GM12801 (cell line): Measurements from ENCODE around the gene SPG21.

Source experiments
- TF ChIP-seq, protein P1 (sequence below): IDR thresholded peaks from one replicate; pipeline ENCODE4 v1.5.1; 2011; ENCODE audit warnings: control low read depth; ENCODE audit not compliant: insufficient read length; ENCODE audit errors: extremely low read depth

Gene SPG21

DNA sequence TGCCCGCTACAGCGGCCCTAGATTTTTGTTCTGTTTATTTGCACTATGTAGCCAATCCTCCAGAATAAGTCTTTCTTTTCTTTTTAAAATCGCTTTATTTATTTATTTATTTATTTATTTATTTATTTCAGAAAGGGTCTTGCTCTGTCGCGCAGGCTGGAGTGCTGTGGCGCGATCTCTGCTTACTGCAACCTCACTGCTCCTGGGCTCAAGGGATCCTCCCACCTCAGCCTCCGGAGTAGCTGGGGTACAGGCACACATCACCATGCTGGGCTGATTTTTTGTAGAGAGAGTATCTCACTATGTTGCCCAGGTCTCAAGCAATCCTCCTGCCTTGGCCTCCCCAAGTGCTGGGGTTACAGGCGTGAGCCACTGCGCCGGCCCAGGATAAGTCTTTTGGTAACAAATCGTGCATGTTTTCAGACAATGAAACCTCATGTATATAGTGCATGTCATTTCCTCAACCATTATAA lies 40.1 kb upstream of the SPG21 start:
- TF ChIP-seq, protein P1, sequence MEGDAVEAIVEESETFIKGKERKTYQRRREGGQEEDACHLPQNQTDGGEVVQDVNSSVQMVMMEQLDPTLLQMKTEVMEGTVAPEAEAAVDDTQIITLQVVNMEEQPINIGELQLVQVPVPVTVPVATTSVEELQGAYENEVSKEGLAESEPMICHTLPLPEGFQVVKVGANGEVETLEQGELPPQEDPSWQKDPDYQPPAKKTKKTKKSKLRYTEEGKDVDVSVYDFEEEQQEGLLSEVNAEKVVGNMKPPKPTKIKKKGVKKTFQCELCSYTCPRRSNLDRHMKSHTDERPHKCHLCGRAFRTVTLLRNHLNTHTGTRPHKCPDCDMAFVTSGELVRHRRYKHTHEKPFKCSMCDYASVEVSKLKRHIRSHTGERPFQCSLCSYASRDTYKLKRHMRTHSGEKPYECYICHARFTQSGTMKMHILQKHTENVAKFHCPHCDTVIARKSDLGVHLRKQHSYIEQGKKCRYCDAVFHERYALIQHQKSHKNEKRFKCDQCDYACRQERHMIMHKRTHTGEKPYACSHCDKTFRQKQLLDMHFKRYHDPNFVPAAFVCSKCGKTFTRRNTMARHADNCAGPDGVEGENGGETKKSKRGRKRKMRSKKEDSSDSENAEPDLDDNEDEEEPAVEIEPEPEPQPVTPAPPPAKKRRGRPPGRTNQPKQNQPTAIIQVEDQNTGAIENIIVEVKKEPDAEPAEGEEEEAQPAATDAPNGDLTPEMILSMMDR = no peak

DNA sequence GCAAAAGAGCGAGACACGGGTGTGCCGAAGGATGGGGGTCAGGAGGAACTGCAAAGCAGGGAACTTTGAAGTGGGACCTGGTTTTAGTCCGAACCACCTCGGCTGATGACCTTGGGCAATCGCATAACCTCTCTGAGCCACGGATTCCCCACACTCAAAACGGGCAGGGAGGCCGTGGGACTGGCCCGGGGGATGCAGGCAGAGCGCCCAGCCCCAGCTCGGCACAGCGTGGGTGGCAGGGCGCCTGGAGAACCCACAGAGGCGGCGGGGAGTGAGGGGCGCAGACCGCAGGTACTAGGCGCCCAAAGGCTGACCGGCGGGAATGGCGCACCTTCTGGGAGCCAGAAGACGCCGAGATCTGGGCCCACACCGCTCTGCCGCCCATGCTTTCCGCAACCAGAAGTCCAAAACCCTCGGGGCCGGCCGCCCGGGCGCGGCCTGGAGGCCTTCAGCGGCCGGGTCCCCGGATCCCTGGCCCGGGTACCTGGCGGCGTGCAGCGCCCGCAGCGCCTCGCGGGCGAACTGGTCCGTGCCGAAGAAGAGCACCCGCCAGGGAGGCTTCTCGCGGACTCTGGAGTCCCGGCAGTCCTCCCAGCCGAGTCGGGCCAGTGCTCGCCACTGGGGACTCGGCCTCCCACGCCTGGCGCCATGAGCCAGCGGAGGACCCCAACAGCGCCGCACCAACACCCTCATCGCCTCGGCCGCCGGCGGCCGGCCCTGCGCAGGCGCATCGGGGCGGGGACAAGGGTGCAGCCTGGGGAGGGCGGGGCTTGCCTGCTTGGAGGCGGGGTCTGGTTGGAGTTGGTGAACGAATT lies 39.4 kb upstream of the SPG21 start, which contains the start of gene MTFMT:
MTFMT (minus strand) TSS at position 719 of the 815 bp plus-strand sequence; CDS start at position 693, 26 bp downstream.
- TF ChIP-seq, protein P1 = no peak

DNA sequence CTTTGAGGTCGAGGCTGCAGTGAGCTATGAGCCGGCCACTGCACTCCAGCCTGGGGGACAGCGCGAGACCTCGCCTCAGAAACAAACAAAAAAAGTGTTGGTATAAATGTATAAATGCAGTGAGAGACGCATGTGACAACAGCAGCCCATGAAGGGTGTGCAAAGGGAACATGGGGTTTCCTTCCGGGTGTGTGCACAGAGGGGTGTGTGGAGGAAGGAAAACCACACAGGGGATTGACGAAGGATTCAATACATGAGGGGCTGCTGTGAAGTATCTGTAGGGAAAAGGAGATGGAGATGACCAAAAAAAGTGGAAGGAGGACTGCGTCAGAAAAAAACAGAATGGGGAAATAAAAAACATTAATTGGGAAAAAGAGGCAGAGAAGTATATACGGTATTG lies 38.6 kb upstream of the SPG21 start:
- TF ChIP-seq, protein P1 = no peak

DNA sequence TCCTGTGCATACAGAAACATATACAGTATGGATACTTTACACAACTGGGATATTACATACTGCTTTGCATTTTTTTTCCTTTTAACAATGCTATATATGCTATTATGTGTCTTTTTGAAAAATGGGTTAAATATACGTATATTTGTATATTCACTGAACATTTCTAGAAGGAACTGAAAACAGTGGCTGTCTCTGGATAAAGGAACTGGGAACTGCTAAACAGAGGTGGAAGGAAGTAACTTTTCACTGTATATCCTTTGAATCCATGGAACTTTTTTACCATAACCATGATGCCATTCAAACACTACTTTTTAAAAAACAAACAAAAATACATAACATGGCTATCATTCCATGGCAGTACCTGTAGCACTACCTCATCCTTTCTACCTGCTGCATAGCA lies 37.9 kb upstream of the SPG21 start:
- TF ChIP-seq, protein P1 = no peak

DNA sequence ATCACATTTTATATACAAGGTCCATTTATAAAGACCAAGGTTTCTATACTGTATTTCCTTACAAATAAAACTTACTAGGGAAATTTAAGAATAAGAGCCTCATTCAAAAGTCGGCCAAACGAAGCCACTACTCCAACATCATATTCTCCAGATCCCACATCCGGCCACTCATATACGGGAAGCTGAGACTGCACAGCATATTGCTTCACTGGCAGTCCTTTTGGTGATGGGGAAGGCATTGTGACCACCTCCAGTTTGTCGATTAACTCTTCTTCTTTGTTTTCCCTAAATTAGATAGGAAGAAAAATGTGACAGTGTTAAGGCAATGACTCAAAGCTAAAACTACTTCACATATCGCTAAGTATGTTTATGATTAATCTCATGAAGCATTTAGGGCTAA lies 37.0 kb upstream of the SPG21 start:
- TF ChIP-seq, protein P1 = no peak

DNA sequence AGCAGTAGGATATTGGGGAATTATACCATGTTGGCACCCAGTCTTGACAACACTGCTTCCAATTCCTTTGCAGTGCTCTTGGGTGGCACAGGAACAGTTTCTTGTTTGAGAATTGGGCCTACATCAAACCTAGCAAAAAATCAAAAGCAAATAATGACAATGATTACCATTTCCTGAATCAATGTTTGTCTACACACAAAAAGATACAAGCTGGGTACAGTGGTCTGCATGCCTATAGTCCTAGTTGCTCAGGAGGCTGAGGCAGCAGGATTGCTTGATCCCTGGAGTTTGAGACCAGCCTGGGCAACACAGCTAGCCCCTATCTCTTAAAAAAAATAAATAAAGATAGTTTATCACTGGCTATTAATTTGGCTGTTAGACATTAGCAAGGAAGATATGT lies 31.8 kb upstream of the SPG21 start:
- TF ChIP-seq, protein P1 = no peak

DNA sequence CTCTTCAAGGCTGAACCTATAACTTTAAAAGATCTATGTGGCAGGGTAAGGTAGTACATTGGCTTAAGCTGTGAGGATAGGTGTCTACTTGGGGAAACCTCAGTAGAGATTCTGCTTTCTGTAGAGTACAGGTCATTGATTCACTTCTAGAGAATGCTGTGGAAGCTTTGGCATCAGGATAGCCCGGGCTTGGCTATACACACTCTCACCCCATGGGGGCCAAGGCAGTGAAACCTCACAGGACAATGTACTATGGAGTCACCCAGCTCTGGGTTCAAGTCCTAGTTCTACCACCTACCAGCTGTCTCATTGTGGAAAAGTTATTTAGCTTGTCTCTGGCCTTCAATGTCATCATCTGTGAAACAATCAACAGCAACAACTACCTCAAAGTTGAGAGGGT lies 30.7 kb upstream of the SPG21 start:
- TF ChIP-seq, protein P1 = no peak
